HCT116 (cell line): ENCODE results near the gene GOLT1B.

Source experiments
- CEBPB ChIP-seq: IDR thresholded peaks from 2 replicates; pipeline ENCODE4 v1.6.1; 2012; ENCODE audit warnings: low read depth
- ELF1 ChIP-seq: IDR thresholded peaks from 2 replicates; pipeline ENCODE4 v1.6.1; 2012; ENCODE audit warnings: low read depth, borderline replicate concordance
- EZH2 ChIP-seq: fragments of 200-600 bp; sonication (generic); IDR thresholded peaks from 2 replicates; pipeline ENCODE4 v1.6.1; 2017; ENCODE audit warnings: antibody characterized with exemption, mixed run types
- EZH2phosphoT487 ChIP-seq: fragments of 200-600 bp; IDR thresholded peaks from 2 replicates; pipeline ENCODE4 v1.6.1; 2018; ENCODE audit warnings: antibody characterized with exemption, borderline replicate concordance
- FOSL1 ChIP-seq: IDR thresholded peaks from 2 replicates; pipeline ENCODE4 v1.6.1; 2012; ENCODE audit warnings: low read depth
- JUND ChIP-seq: IDR thresholded peaks from 2 replicates; pipeline ENCODE4 v1.6.1; 2012
- POLR2A ChIP-seq: IDR thresholded peaks from 2 replicates; pipeline ENCODE4 v1.7.0; 2011; ENCODE audit warnings: borderline replicate concordance; ENCODE audit not compliant: insufficient read depth, insufficient read length; ENCODE audit errors: extremely low read depth
- POLR2AphosphoS5 ChIP-seq: IDR thresholded peaks from 2 replicates; pipeline ENCODE4 v1.6.1; 2011; ENCODE audit warnings: mild to moderate bottlenecking, low read depth, low read length, moderate library complexity
- SRF ChIP-seq: IDR thresholded peaks from 2 replicates; pipeline ENCODE4 v1.6.1; 2012; ENCODE audit warnings: low read depth
- TCF7L2 ChIP-seq: IDR thresholded peaks from 2 replicates; pipeline ENCODE4 v1.7.0; 2011; ENCODE audit warnings: borderline replicate concordance, inconsistent platforms; ENCODE audit not compliant: insufficient read depth, insufficient read length; ENCODE audit errors: extremely low read depth
- ZFX ChIP-seq: fragments of 450-650 bp; IDR thresholded peaks from 2 replicates; pipeline ENCODE4 v1.6.1; 2017
- TF ChIP-seq, protein P1 (sequence below): IDR thresholded peaks from 2 replicates; pipeline ENCODE4 v1.6.1; 2012
- TF ChIP-seq, protein P2 (sequence below): IDR thresholded peaks from 2 replicates; pipeline ENCODE4 v1.6.1; 2012
- TF ChIP-seq, protein P3 (sequence below), 3 experiments: fragments of 200-600 bp in 1 of 3; sonication (generic) in 1 of 3; IDR thresholded peaks in 2 of 3; conservative IDR thresholded peaks in 1 of 3; 2 replicates each; pipeline ENCODE4 v1.5.1; 2012 to 2017; ENCODE audit warnings: low read depth in 2 of 3, low read length in 2 of 3, antibody characterized with exemption in 1 of 3, borderline replicate concordance in 1 of 3, control low read depth in 1 of 3, mild to moderate bottlenecking in 1 of 3, mixed read lengths in 1 of 3, mixed run types in 1 of 3, moderate library complexity in 1 of 3; ENCODE audit not compliant: insufficient read depth in 1 of 3

DNA sequence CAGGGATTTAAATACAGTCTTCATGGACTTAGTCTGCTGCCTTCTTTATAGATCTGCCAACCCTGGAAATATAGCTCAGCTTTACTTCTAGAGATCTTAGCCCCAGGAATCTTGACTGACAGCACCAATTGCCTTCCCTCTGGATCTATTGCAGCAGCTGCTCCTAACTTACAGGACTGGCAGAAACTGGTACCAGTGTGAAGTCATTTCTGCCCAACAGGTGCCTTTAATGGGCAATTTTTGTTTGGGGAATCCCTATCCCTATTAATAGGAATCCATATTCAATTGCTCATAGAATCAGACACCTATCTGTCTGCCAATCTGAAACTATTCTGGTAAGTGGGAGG is 51.7 kb downstream of the GOLT1B start:
- TF ChIP-seq, protein P1, sequence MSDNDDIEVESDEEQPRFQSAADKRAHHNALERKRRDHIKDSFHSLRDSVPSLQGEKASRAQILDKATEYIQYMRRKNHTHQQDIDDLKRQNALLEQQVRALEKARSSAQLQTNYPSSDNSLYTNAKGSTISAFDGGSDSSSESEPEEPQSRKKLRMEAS = no peak
- TF ChIP-seq POLR2A = no peak
- no peak for TF ChIP-seq EZH2phosphoT487
- TF ChIP-seq, protein P2, sequence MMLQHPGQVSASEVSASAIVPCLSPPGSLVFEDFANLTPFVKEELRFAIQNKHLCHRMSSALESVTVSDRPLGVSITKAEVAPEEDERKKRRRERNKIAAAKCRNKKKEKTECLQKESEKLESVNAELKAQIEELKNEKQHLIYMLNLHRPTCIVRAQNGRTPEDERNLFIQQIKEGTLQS = no peak
- TF ChIP-seq, protein P3, sequence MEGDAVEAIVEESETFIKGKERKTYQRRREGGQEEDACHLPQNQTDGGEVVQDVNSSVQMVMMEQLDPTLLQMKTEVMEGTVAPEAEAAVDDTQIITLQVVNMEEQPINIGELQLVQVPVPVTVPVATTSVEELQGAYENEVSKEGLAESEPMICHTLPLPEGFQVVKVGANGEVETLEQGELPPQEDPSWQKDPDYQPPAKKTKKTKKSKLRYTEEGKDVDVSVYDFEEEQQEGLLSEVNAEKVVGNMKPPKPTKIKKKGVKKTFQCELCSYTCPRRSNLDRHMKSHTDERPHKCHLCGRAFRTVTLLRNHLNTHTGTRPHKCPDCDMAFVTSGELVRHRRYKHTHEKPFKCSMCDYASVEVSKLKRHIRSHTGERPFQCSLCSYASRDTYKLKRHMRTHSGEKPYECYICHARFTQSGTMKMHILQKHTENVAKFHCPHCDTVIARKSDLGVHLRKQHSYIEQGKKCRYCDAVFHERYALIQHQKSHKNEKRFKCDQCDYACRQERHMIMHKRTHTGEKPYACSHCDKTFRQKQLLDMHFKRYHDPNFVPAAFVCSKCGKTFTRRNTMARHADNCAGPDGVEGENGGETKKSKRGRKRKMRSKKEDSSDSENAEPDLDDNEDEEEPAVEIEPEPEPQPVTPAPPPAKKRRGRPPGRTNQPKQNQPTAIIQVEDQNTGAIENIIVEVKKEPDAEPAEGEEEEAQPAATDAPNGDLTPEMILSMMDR (IDR thresholded peaks at IDR 0.05 in 2 of 3, conservative IDR thresholded peaks at IDR 0.05 in 1 of 3; ENCODE audit: borderline replicate concordance in 1 of 3, insufficient read depth in 1 of 3, low read depth in 2 of 3, low read length in 2 of 3) = no peak
- no peak for TF ChIP-seq ZFX
- TF ChIP-seq FOSL1 = no peak
- no peak for TF ChIP-seq JUND
- no peak for TF ChIP-seq CEBPB
- no peak for TF ChIP-seq TCF7L2
- no peak for TF ChIP-seq POLR2AphosphoS5
- no peak for TF ChIP-seq EZH2
- TF ChIP-seq ELF1 = no peak
- no peak for TF ChIP-seq SRF
